Measurements from ENCODE around the gene JAML. TPM values are rescaled to one million over a fixed set of nuclear protein-coding genes. Genes with fewer than 3 reads are reported as not detected.

JAML gene
- total RNA-seq, 2 donors from 2014 or later = 3.3 to 12.0 TPM

GRCh38 chr11:118213201-118213600, 11.6 kb downstream of the JAML start:
- H3K36me3 ChIP-seq = no peaks in the 10 kb centered on the region
- peak overlapping the region; percentile 73 for H3K27ac ChIP-seq
- no peaks in the 10 kb centered on the region for H3K9me3 ChIP-seq
- no peak overlapping the region for H3K4me3 ChIP-seq
- no peak for DNase-seq
- no peak overlapping the region for H3K9ac ChIP-seq (ENCODE audit: low read depth in 2 of 2, low read length in 2 of 2)
- intact Hi-C loops (cut with DNase I) = no loop called here
- TF ChIP-seq, protein P1, sequence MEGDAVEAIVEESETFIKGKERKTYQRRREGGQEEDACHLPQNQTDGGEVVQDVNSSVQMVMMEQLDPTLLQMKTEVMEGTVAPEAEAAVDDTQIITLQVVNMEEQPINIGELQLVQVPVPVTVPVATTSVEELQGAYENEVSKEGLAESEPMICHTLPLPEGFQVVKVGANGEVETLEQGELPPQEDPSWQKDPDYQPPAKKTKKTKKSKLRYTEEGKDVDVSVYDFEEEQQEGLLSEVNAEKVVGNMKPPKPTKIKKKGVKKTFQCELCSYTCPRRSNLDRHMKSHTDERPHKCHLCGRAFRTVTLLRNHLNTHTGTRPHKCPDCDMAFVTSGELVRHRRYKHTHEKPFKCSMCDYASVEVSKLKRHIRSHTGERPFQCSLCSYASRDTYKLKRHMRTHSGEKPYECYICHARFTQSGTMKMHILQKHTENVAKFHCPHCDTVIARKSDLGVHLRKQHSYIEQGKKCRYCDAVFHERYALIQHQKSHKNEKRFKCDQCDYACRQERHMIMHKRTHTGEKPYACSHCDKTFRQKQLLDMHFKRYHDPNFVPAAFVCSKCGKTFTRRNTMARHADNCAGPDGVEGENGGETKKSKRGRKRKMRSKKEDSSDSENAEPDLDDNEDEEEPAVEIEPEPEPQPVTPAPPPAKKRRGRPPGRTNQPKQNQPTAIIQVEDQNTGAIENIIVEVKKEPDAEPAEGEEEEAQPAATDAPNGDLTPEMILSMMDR (IDR thresholded peaks at IDR 0.05) = no peak
- no peaks in the 10 kb centered on the region for H3K27me3 ChIP-seq
- H3K4me1 ChIP-seq = peaks cover 8% of the 10 kb centered on the region

- Histone ChIP-seq H3K27ac (peak overlapping the region; percentile 73), H3K4me3 (no peak overlapping the region), H3K36me3 (no peaks in the 10 kb centered on the region), H3K9me3 (no peaks in the 10 kb centered on the region), H3K9ac (ENCODE audit: low read depth in 2 of 2, low read length in 2 of 2) (no peak overlapping the region), H3K4me1 (peaks cover 8% of the 10 kb centered on the region), H3K27me3 (no peaks in the 10 kb centered on the region)
- intact Hi-C loops (cut with DNase I) = no loop called here
- TF ChIP-seq, protein P1 (IDR thresholded peaks at IDR 0.05) = no peak
- DNase-seq = no peak
Observed at GRCh38 chr11:118212781-118213191, 12.0 kb downstream of the JAML start.

DNA sequence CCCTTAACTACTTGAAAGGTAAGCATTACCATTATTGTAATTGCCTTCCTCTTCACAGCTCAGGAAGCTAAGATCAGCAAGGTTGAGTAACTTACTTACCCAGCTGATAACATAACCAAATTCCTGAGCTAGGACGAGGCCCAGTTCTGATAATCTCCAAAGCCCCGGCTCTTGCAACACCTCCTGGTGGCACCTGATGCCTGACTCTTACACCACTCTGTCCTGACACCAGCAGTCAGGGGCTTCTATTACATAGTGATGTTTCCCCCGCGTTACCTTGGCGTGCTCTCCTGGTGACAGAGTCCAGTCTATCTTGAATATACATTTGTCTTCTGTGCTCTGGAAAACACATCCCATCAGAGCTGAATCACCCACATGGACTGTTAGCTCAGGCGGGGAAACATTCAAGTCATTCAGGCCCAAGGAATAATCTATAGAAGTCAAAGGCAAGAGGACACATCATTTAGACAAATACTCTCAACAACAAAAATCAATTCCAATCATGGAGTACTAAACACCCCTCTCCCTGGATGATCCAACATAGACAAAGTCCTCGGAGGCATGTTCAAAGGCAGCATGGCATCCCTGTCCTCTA, 12.6 kb downstream of the JAML start:
- Histone ChIP-seq H3K4me3 (no peak overlapping the region), H3K27me3 (no peaks in the 10 kb centered on the region), H3K36me3 (no peaks in the 10 kb centered on the region), H3K27ac (peak overlapping the region; percentile 73), H3K9me3 (no peaks in the 10 kb centered on the region), H3K4me1 (peaks cover 8% of the 10 kb centered on the region), H3K9ac (ENCODE audit: low read depth in 2 of 2, low read length in 2 of 2) (no peak overlapping the region)
- TF ChIP-seq, protein P1 (IDR thresholded peaks at IDR 0.05) = no peak
- intact Hi-C loops (cut with DNase I) = no loop called here
- DNase-seq = no peak

- no peaks in the 10 kb centered on the region for H3K27me3 ChIP-seq
- no peak for DNase-seq
- H3K9me3 ChIP-seq = no peaks in the 10 kb centered on the region
- H3K4me1 ChIP-seq = peaks cover 13% of the 10 kb centered on the region
- H3K9ac ChIP-seq (ENCODE audit: low read depth in 2 of 2, low read length in 2 of 2) = no peak overlapping the region
- TF ChIP-seq, protein P1 (IDR thresholded peaks at IDR 0.05) = no peak
- intact Hi-C loops (cut with DNase I) = no loop called here
- no peak overlapping the region for H3K27ac ChIP-seq
- no peak overlapping the region for H3K4me3 ChIP-seq
- H3K36me3 ChIP-seq = no peaks in the 10 kb centered on the region
Observed at GRCh38 chr11:118211006-118211405, 13.8 kb downstream of the JAML start.

DNA sequence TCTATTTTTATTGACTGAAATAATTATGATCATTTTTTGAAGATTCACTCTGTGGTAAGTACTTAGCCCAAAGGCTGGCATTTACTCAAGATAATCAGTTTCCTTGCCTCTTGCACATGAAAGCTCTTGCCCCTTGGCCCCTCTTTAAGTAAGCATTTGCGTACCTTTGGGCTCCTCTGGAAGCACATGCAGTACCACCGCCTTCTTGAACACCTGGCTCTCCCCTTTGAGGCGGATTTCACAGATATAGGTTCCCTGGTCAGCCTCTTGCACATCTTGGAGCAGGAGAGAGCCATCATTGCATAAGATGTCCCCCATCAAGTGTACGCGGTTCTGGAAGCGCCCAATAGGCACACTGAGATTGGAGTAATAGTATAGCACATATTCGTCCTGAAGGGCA, 14.5 kb downstream of the JAML start:
- Histone ChIP-seq H3K4me3 (no peak overlapping the region), H3K9ac (ENCODE audit: low read depth in 2 of 2, low read length in 2 of 2) (no peak overlapping the region), H3K27ac (no peak overlapping the region), H3K36me3 (no peaks in the 10 kb centered on the region), H3K27me3 (no peaks in the 10 kb centered on the region), H3K4me1 (peaks cover 13% of the 10 kb centered on the region), H3K9me3 (no peaks in the 10 kb centered on the region)
- DNase-seq = no peak
- TF ChIP-seq, protein P1 (IDR thresholded peaks at IDR 0.05) = no peak
- intact Hi-C loops (cut with DNase I) = no loop called here
